ENCODE measurements around the gene DND1. TPM values are rescaled to one million over a fixed set of nuclear protein-coding genes. Genes with fewer than 3 reads are reported as not detected.
"Not testable (repeated sequence)": the region's sequence is repeated elsewhere in the genome, so short reads cannot be mapped to it uniquely, and the experiment has no call there.

The DND1 gene
- polyA plus RNA-seq, 2 of the 4 experiments (the other 2 are of a cell fraction) = 0.63 to 1.0 TPM

- ChIA-PET CTCF (interaction anchor here (0.6 to 2.0 kb wide), 21 partner anchors 8 to 953 kb away, joined by 3 to 7 read pairs (median 4); partner anchors contain the start of genes EIF4EBP3, IK and NDUFA2), POLR2A (interaction anchor here (0.6 to 2.4 kb wide), 4 partner anchors 9 to 237 kb away, joined by 3 to 12 read pairs (median 7); partner anchors contain the start of genes ANKHD1, APBB3, IK and NDUFA2)
- Histone ChIP-seq H3K4me3 (peak overlapping the region; percentile 68), H3K4me1 (peaks cover 27% of the 10 kb centered on the region), H3K27ac (peak overlapping the region; percentile 87 to 91), H3K4me2 (peak overlapping the region; percentile 90)
- H3K9me3 ChIP-seq; DNase-seq (ENCODE audit: low read depth in 1 of 2, low spot score in 1 of 2); FAIRE-seq: not testable (repeated sequence)
- 0 out of 2 replicates have a peak, but pooled peaks have one; percentile 48 for TF ChIP-seq HEYL (CRISPR knock-in tag; IDR thresholded peaks at IDR 0.05)
- WGBS (ENCODE audit: missing lambda C conversion rate) = 11% methylated on average over 9 of the region's 9 CpGs
- ATAC-seq = peak in 1 of 2 experiments; percentile 3; a peak in 3 of 6 replicates
Observed at GRCh38 chr5:140638898-140639147, 34.6 kb downstream of the DND1 start.

DNA sequence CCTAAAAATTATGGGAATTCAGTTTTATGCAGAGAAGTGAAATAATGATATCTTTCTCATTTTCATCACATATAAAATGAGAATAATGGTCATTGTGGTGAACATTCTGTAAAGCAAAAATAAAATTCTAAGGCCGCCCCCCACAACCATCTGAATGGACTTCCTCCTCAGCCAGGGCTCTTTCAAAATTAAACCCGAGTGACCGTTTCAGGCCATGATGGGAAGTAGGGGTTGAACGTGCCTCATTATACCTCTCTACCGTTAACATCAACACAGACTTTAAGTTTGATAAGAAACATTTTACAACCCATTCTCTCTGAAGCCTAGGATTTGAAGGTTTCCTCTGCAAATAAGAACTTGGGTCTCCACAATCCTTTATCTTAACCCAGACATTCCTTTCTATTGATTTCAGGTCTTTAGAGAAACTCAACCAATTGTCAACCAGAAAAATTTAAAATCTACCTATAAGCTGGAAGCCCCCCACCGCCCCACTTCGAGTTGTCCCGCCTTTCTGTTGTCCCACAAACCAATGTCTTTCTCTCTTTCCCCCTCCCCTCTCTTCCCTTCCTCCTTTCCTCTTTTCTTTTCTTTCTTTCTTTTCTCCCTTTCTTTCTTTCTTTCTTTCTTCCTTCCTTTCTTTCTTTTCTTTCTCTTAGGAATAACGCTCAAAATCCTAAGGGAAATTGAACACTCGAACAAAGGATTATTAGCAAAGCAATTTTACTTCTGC lies 35.8 kb downstream of the DND1 start:
- CTCF ChIA-PET = interaction anchor here (1.4 to 1.7 kb wide), 2 partner anchors 47 to 90 kb away, joined by 3 to 6 read pairs; partner anchors contain the start of gene EIF4EBP3

DNA sequence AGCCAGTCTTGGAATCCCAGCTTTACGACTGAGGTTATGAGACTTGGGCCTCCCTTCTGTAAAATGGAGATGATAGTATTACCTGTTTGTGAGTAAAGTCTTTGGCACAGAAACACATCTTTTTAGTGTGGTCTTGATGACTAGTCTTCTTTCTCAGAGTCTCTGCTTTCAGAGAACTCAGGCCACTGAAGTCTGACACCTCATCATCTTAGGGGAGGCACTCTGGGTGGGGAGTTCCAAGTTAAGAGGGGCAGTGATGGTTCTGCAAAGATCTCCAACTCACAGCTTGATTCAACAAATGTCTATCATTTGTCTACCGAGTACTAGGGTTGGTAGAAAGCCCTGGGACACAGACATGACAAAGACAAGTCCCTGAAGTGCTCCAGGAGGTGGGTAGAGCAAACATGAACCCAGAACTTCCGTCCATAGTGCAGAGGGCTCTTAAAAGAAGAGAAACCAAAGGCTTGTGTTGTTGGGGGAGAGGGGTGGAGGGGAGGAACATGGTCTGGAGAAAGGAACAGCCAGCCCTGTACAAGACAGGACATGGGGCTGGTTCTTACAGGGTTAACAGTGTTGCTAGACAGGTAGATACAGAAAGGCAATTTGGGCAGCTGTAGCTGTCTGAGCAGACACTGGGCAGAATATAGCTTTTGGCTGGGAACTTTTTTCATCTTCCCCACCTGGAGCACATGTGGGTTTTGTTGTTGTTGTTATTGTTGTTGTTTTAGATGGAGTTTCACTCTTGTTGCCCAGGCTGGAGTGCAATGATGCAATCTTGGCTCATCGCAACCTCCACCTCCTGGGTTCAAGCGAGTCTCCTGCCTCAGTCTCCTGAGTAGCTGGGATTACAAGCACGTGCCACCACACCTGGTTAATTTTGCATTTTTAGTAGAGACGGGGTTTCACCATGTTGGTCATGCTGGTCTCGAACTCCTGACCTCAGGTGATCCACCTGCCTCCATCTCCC lies 37.8 kb downstream of the DND1 start:
- no peak for ATAC-seq
- Histone ChIP-seq H3K9me3 (no peaks in the 10 kb centered on the region), H3K4me1 (peaks cover 42% of the 10 kb centered on the region), H3K27ac (peak overlapping the region in 1 of 2 experiments; percentile 83; a peak in 2 of 6 replicates), H3K4me3 (no peak overlapping the region), H3K4me2 (no peak overlapping the region)
- FAIRE-seq = no peak
- TF ChIP-seq BCL3 (IDR thresholded peaks at IDR 0.05) (no peak), FOSB (CRISPR knock-in tag; IDR thresholded peaks at IDR 0.05) (no peak), ESRRA (IDR thresholded peaks at IDR 0.05; ENCODE audit: borderline replicate concordance, low read length) (no peak), HOXB13 (CRISPR knock-in tag; IDR thresholded peaks at IDR 0.05; ENCODE audit: low read depth) (no peak), BHLHE40 (IDR thresholded peaks at IDR 0.05; ENCODE audit: low read depth, low read length) (no peak), ZFP36 (IDR thresholded peaks at IDR 0.05; ENCODE audit: borderline replicate concordance, partially characterized antibody) (no peak), ZSCAN20 (CRISPR knock-in tag; IDR thresholded peaks at IDR 0.05) (no peak), SREBF2 (IDR thresholded peaks at IDR 0.05) (no peak), POLR2A (IDR thresholded peaks at IDR 0.05; ENCODE audit: low read length) (no peak), MAFK (IDR thresholded peaks at IDR 0.05; ENCODE audit: partially characterized antibody) (no peak), RARB (CRISPR knock-in tag; IDR thresholded peaks at IDR 0.05) (no peak), KDM1A (IDR thresholded peaks at IDR 0.05; ENCODE audit: low read depth) (no peak)
- TF ChIP-seq, protein P1, sequence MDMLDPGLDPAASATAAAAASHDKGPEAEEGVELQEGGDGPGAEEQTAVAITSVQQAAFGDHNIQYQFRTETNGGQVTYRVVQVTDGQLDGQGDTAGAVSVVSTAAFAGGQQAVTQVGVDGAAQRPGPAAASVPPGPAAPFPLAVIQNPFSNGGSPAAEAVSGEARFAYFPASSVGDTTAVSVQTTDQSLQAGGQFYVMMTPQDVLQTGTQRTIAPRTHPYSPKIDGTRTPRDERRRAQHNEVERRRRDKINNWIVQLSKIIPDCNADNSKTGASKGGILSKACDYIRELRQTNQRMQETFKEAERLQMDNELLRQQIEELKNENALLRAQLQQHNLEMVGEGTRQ (IDR thresholded peaks at IDR 0.05) = no peak
- TF ChIP-seq, protein P2, sequence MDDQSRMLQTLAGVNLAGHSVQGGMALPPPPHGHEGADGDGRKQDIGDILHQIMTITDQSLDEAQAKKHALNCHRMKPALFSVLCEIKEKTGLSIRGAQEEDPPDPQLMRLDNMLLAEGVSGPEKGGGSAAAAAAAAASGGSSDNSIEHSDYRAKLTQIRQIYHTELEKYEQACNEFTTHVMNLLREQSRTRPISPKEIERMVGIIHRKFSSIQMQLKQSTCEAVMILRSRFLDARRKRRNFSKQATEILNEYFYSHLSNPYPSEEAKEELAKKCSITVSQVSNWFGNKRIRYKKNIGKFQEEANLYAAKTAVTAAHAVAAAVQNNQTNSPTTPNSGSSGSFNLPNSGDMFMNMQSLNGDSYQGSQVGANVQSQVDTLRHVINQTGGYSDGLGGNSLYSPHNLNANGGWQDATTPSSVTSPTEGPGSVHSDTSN (IDR thresholded peaks at IDR 0.05) = no peak
- no peak for DNase-seq (ENCODE audit: low read depth in 1 of 2, low spot score in 1 of 2)
- ChIA-PET POLR2A (interaction anchor here (2.7 kb wide), 1 partner anchor 12 kb away, joined by 13 read pairs; the partner anchor contains the start of genes IK and NDUFA2), CTCF (interaction anchor here (0.7 to 3.9 kb wide), 12 partner anchors 10 to 396 kb away, joined by 3 to 21 read pairs (median 4); partner anchors contain the start of gene EIF4EBP3)
- WGBS (ENCODE audit: missing lambda C conversion rate) = 92% methylated on average over 8 of the region's 8 CpGs

More for the DNA sequence above, 35.8 kb downstream of the DND1 start:
- no peak overlapping the region for H3K27ac ChIP-seq
- POLR2A ChIA-PET = interaction anchor here (2.4 kb wide), 1 partner anchor 10 kb away, joined by 12 read pairs; the partner anchor contains the start of genes IK and NDUFA2
- peaks cover 40% of the 10 kb centered on the region for H3K4me1 ChIP-seq
- FAIRE-seq (no peak), DNase-seq (ENCODE audit: low read depth in 1 of 2, low spot score in 1 of 2) (no peak), ATAC-seq (no peak)
- no peak overlapping the region for H3K4me2 ChIP-seq
- 91% methylated on average over 10 of the region's 10 CpGs for WGBS (ENCODE audit: missing lambda C conversion rate)
- no peak for TF ChIP-seq SMC3 (IDR thresholded peaks at IDR 0.05)
- TF ChIP-seq, protein P3, sequence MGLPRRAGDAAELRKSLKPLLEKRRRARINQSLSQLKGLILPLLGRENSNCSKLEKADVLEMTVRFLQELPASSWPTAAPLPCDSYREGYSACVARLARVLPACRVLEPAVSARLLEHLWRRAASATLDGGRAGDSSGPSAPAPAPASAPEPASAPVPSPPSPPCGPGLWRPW (IDR thresholded peaks at IDR 0.05) = no peak
- TF ChIP-seq ZNF302 (CRISPR knock-in tag; IDR thresholded peaks at IDR 0.05) = no peak
- TF ChIP-seq HOXA7 (CRISPR knock-in tag; IDR thresholded peaks at IDR 0.05) = no peak
- TF ChIP-seq HMGXB4 (CRISPR knock-in tag; IDR thresholded peaks at IDR 0.05; ENCODE audit: borderline replicate concordance) = no peak
- H3K9me3 ChIP-seq = no peaks in the 10 kb centered on the region
- H3K4me3 ChIP-seq = no peak overlapping the region

Measured in A549 (cell line).